Spleen (tissue), 11 donors: Measurements from ENCODE around the gene IPCEF1. TPM values are rescaled to one million over a fixed set of nuclear protein-coding genes. Genes with fewer than 3 reads are reported as not detected.

Experiments used
- DNase-seq: peaks from one replicate; pipeline ENCODE4 v3.0.0-alpha.2; 2020
- H3K27ac ChIP-seq, 8 donors: fragments of 200-600 bp; sonication (generic) in 7 of 8; 1 replicate in 4 of 8; 2 replicates in 4 of 8; pipeline versions ENCODE4 v1.5.0 to v1.8.0; 2016 to 2021; ENCODE audit warnings: inconsistent platforms in 4 of 8, mild to moderate bottlenecking in 4 of 8, moderate library complexity in 1 of 8
- H3K27me3 ChIP-seq, 7 donors: fragments of 200-600 bp; sonication (generic) in 6 of 7; replicated peaks in 1 of 7; 1 replicate in 4 of 7; 2 replicates in 3 of 7; pipeline versions ENCODE4 v1.5.0 to v1.8.0; 2016 to 2021; ENCODE audit warnings: inconsistent platforms in 3 of 7, mild to moderate bottlenecking in 1 of 7
- H3K36me3 ChIP-seq, 6 donors: fragments of 200-600 bp; sonication (generic) in 5 of 6; 1 replicate in 4 of 6; 2 replicates in 2 of 6; pipeline versions ENCODE4 v1.5.0 to v1.8.0; 2016 to 2021; ENCODE audit warnings: inconsistent platforms in 2 of 6
- H3K4me1 ChIP-seq, 6 donors: fragments of 200-600 bp; sonication (generic) in 5 of 6; 1 replicate in 3 of 6; 2 replicates in 3 of 6; pipeline versions ENCODE4 v1.5.0 to v1.8.0; 2016 to 2021; ENCODE audit warnings: inconsistent platforms in 3 of 6
- H3K4me3 ChIP-seq, 8 donors: fragments of 200-600 bp; sonication (generic) in 7 of 8; 1 replicate in 4 of 8; 2 replicates in 4 of 8; pipeline versions ENCODE4 v1.5.0 to v1.8.0; 2016 to 2021; ENCODE audit warnings: inconsistent platforms in 4 of 8, mild to moderate bottlenecking in 4 of 8, moderate library complexity in 2 of 8
- H3K9me3 ChIP-seq, 8 donors: fragments of 200-600 bp; sonication (generic) in 7 of 8; 1 replicate in 4 of 8; 2 replicates in 4 of 8; pipeline versions ENCODE4 v1.5.0 to v1.8.0; 2016 to 2021; ENCODE audit warnings: inconsistent platforms in 4 of 8
- CTCF ChIP-seq, 11 experiments: fragments of 200-600 bp in 7 of 11; fragments of 450-650 bp in 4 of 11; sonication (generic) in 4 of 11; IDR thresholded peaks in 8 of 11; conservative IDR thresholded peaks in 3 of 11; 1 replicate in 7 of 11; 2 replicates in 4 of 11; pipeline versions ENCODE4 v1.4.0 to v1.8.0; 2016 to 2021; ENCODE audit warnings: antibody characterized with exemption in 11 of 11, inconsistent platforms in 4 of 11, mild to moderate bottlenecking in 1 of 11
- POLR2A ChIP-seq, 3 donors: fragments of 450-650 bp; IDR thresholded peaks; one replicate each; pipeline ENCODE4 v1.5.1; 2017; ENCODE audit warnings: antibody characterized with exemption in 3 of 3, mild to moderate bottlenecking in 1 of 3
- POLR2AphosphoS5 ChIP-seq, 3 donors: sonication (generic); formaldehyde crosslinking; IDR thresholded peaks; one replicate each; pipeline ENCODE4 v1.5.1; 2017; ENCODE audit warnings: antibody characterized with exemption in 3 of 3
- WGBS, 5 donors: extraction: QIAGEN DNeasy Blood & Tissue Kit in 3 of 5; methylation state at CpG; one replicate each; pipeline versions ENCODE4 v1.1.5 to v1.1.7; 2013 to 2018; 5-methylcytosine and 5-hydroxymethylcytosine counted together
- intact Hi-C: fragments of 100-400 bp; cut with DNase I; formaldehyde crosslinking; loops from one replicate; pipeline ENCODE4 v1.15.0; 2023; ENCODE audit warnings: low total_unique reads
- polyA plus RNA-seq, 3 donors: library from polyadenylated mRNA; stranded (reverse); fragments of 200-250 nt; gene quantifications; one replicate each; pipeline ENCODE4 v1.2.1, GENCODE V29; 2013
- total RNA-seq, 7 donors: library from RNA; depleted of rRNA in 3 of 7; stranded (reverse); fragments of >200 nt in 3 of 7; fragmentation: NEBNext Ultra II Directional in 4 of 7; extraction: Animal tissue kit (Norgen Biotek cat#: 25700) in 4 of 7; gene quantifications; one replicate each; pipeline versions ENCODE4 v1.1.0 to v1.2.1, GENCODE V29; 2016 to 2021
- donor health status: healthy with polysubstance abuse.
- donor health status: DM: no; HTN: no; CAD: no; lungs with moderate emphysema.
- donor health status: DM: no; HTN: no; CAD: no.
- donor health status: Bipolar disorder and iron deficiency.
- donor health status: healthy.
- donor health status: DM: no; HTN: no; CAD: no.
- donor health status: DM: yes; HTN: yes; CAD: no.

IPCEF1 gene
- total and polyA plus RNA-seq, 10 donors, result 1.4 to 32.2 (median 26.2) TPM

GRCh38 chr6:154361476-154361875 is 4.9 kb upstream of the IPCEF1 start:
- intact Hi-C loops, result no loop called here
- no peak for TF ChIP-seq CTCF (IDR thresholded peaks at IDR 0.05 in 8 of 11, conservative IDR thresholded peaks at IDR 0.05 in 3 of 11)
- no peak for TF ChIP-seq POLR2AphosphoS5 (IDR thresholded peaks at IDR 0.05)
- no peaks in the 10 kb centered on the region for H3K27me3 ChIP-seq

GRCh38 chr6:154360476-154360875 is 3.9 kb upstream of the IPCEF1 start:
- H3K9me3 ChIP-seq, result no peaks in the 10 kb centered on the region
- no peaks in the 10 kb centered on the region for H3K27me3 ChIP-seq
- peaks cover 0 to 38% (median 22%) of the 10 kb centered on the region in 6 donors for H3K4me1 ChIP-seq
- 67 to 91% (median 83%) methylated on average over 3 of the region's 3 CpGs for WGBS, 5 donors
- intact Hi-C loops, result no loop called here
- no peak for DNase-seq
- H3K27ac ChIP-seq, result no peak overlapping the region
- TF ChIP-seq CTCF (IDR thresholded peaks at IDR 0.05 in 8 of 11, conservative IDR thresholded peaks at IDR 0.05 in 3 of 11), result no peak
- no peaks in the 10 kb centered on the region for H3K36me3 ChIP-seq
- no peak overlapping the region for H3K4me3 ChIP-seq

More at GRCh38 chr6:154361476-154361875, 4.9 kb upstream of the IPCEF1 start:
- no peak for DNase-seq
- Histone ChIP-seq H3K9me3 (no peaks in the 10 kb centered on the region), H3K36me3 (no peaks in the 10 kb centered on the region), H3K27ac (no peak overlapping the region), H3K4me1 (peaks cover 0 to 29% (median 12%) of the 10 kb centered on the region in 6 donors), H3K4me3 (no peak overlapping the region)
- 84 to 89% (median 86%) methylated on average over 5 of the region's 5 CpGs for WGBS, 5 donors

GRCh38 chr6:154359679-154360078 is 3.1 kb upstream of the IPCEF1 start:
- no peaks in the 10 kb centered on the region for H3K36me3 ChIP-seq
- DNase-seq, result no peak
- no peak overlapping the region for H3K4me3 ChIP-seq
- intact Hi-C loops, result no loop called here
- H3K9me3 ChIP-seq, result no peaks in the 10 kb centered on the region
- peaks cover 0 to 45% (median 27%) of the 10 kb centered on the region in 6 donors for H3K4me1 ChIP-seq
- peak overlapping the region in 1 of 8 donors; percentile 61 for H3K27ac ChIP-seq
- no peak for TF ChIP-seq POLR2AphosphoS5 (IDR thresholded peaks at IDR 0.05)
- TF ChIP-seq POLR2A (IDR thresholded peaks at IDR 0.05), result no peak
- no peak for TF ChIP-seq CTCF (IDR thresholded peaks at IDR 0.05 in 8 of 11, conservative IDR thresholded peaks at IDR 0.05 in 3 of 11)
- WGBS, 5 donors, result 79 to 89% (median 88%) methylated on average over 4 of the region's 4 CpGs
- H3K27me3 ChIP-seq, result no peaks in the 10 kb centered on the region

GRCh38 chr6:154359161-154359574 is 2.6 kb upstream of the IPCEF1 start:
- TF ChIP-seq POLR2A (IDR thresholded peaks at IDR 0.05), result no peak
- TF ChIP-seq CTCF (IDR thresholded peaks at IDR 0.05 in 8 of 11, conservative IDR thresholded peaks at IDR 0.05 in 3 of 11), result no peak
- TF ChIP-seq POLR2AphosphoS5 (IDR thresholded peaks at IDR 0.05), result no peak
- no peaks in the 10 kb centered on the region for H3K9me3 ChIP-seq
- H3K36me3 ChIP-seq, result no peaks in the 10 kb centered on the region
- WGBS, 5 donors, result 10 to 16% (median 10%) methylated on average over 10 of the region's 10 CpGs
- H3K4me1 ChIP-seq, result peaks cover 0 to 50% (median 27%) of the 10 kb centered on the region in 6 donors
- intact Hi-C loops, result no loop called here
- no peak for DNase-seq
- peak overlapping the region in 3 of 8 donors; percentile 2 to 61 (median 50) for H3K27ac ChIP-seq
- H3K27me3 ChIP-seq, result no peaks in the 10 kb centered on the region
- no peak overlapping the region for H3K4me3 ChIP-seq
